ENCODE data around the gene LPP.

Gene LPP

GRCh38 chr3:188489639-188490405, 335.9 kb downstream of the LPP start:
- no peak for DNase-seq

- no peak for DNase-seq
These were observed 336.5 kb downstream of the LPP start for GRCh38 chr3:188490416-188490815.

GRCh38 chr3:188491276-188491687, 337.3 kb downstream of the LPP start:
- DNase-seq = no peak

GRCh38 chr3:188496390-188496789, 342.4 kb downstream of the LPP start:
- no peak for DNase-seq

- DNase-seq = no peak
These were observed 343.1 kb downstream of the LPP start for GRCh38 chr3:188497021-188497420.

GRCh38 chr3:188503647-188504046, 349.7 kb downstream of the LPP start:
- DNase-seq = no peak

- no peak for DNase-seq
These were observed 351.2 kb downstream of the LPP start for GRCh38 chr3:188505151-188505550.

- DNase-seq = no peak
These were observed 352.0 kb downstream of the LPP start for GRCh38 chr3:188505911-188506310.

- no peak for DNase-seq
These were observed 352.5 kb downstream of the LPP start for GRCh38 chr3:188506446-188506845.

- no peak for DNase-seq
These were observed 353.3 kb downstream of the LPP start for GRCh38 chr3:188507244-188507720.

- no peak for DNase-seq
These were observed 354.5 kb downstream of the LPP start for GRCh38 chr3:188508454-188508853.

GRCh38 chr3:188509316-188509715, 355.4 kb downstream of the LPP start:
- DNase-seq = no peak

GRCh38 chr3:188510366-188510765, 356.4 kb downstream of the LPP start:
- no peak for DNase-seq

GRCh38 chr3:188513662-188514328, 359.8 kb downstream of the LPP start:
- DNase-seq = no peak

GRCh38 chr3:188516515-188516914, 362.6 kb downstream of the LPP start:
- no peak for DNase-seq

GRCh38 chr3:188518416-188518815, 364.5 kb downstream of the LPP start:
- DNase-seq = no peak

GRCh38 chr3:188518835-188519452, 365.0 kb downstream of the LPP start:
- no peak for DNase-seq

- DNase-seq = no peak
These were observed 366.5 kb downstream of the LPP start for GRCh38 chr3:188520466-188520865.

- no peak for DNase-seq
These were observed 368.2 kb downstream of the LPP start for GRCh38 chr3:188522115-188522514.

GRCh38 chr3:188523291-188523690, 369.3 kb downstream of the LPP start:
- no peak for DNase-seq

GRCh38 chr3:188524052-188524451, 370.1 kb downstream of the LPP start:
- DNase-seq = no peak

GRCh38 chr3:188526057-188526456, 372.1 kb downstream of the LPP start:
- peak in 1 of 2 experiments; percentile 12 for DNase-seq

GRCh38 chr3:188527389-188527788, 373.4 kb downstream of the LPP start:
- no peak for DNase-seq

GRCh38 chr3:188528396-188528795, 374.4 kb downstream of the LPP start:
- no peak for DNase-seq

Measured in SW 1271 (cell line).